ENCODE data around the gene OR6J1.

DNA sequence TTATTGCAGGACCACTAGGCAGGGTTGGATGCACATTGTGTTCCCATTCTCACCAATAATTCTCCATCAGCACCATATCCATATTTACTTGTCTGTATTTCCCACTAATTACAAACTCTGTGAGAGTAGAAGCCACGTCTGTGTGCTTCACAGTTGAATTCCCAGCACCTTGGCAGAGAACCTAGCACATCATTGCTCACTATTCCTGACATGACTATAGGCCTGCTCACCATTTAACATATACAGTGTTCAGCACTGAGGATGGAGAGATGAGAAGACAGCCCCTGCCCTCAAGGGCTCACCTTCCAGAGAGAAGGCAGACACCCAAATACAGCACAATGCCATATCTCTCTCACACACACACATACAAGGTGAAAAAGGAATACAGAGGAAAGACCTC, 60.2 kb downstream of the OR6J1 start:
- TF ChIP-seq, protein P1, sequence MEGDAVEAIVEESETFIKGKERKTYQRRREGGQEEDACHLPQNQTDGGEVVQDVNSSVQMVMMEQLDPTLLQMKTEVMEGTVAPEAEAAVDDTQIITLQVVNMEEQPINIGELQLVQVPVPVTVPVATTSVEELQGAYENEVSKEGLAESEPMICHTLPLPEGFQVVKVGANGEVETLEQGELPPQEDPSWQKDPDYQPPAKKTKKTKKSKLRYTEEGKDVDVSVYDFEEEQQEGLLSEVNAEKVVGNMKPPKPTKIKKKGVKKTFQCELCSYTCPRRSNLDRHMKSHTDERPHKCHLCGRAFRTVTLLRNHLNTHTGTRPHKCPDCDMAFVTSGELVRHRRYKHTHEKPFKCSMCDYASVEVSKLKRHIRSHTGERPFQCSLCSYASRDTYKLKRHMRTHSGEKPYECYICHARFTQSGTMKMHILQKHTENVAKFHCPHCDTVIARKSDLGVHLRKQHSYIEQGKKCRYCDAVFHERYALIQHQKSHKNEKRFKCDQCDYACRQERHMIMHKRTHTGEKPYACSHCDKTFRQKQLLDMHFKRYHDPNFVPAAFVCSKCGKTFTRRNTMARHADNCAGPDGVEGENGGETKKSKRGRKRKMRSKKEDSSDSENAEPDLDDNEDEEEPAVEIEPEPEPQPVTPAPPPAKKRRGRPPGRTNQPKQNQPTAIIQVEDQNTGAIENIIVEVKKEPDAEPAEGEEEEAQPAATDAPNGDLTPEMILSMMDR (IDR thresholded peaks at IDR 0.05 in 2 of 3, conservative IDR thresholded peaks at IDR 0.05 in 1 of 3; ENCODE audit: control insufficient read depth in 2 of 3, extremely low read depth in 1 of 3, insufficient read depth in 1 of 3, low read depth in 3 of 3, low read length in 3 of 3) = no peak
- TF ChIP-seq ZSCAN29 (IDR thresholded peaks at IDR 0.05) (no peak), PAX5 (IDR thresholded peaks at IDR 0.05; ENCODE audit: borderline replicate concordance, low read depth, low read length) (no peak), HDGF (IDR thresholded peaks at IDR 0.05) (no peak), RAD21 (IDR thresholded peaks at IDR 0.05; ENCODE audit: insufficient read depth, low read depth, low read length) (no peak), BHLHE40 (IDR thresholded peaks at IDR 0.05; ENCODE audit: borderline replicate concordance in 1 of 2, low read depth in 2 of 2, low read length in 1 of 2) (no peak), POLR2A (IDR thresholded peaks at IDR 0.05; ENCODE audit: low read depth, low read length) (no peak), CBX3 (IDR thresholded peaks at IDR 0.05; ENCODE audit: borderline replicate concordance, low read depth) (no peak)
- TF ChIP-seq, protein P2, sequence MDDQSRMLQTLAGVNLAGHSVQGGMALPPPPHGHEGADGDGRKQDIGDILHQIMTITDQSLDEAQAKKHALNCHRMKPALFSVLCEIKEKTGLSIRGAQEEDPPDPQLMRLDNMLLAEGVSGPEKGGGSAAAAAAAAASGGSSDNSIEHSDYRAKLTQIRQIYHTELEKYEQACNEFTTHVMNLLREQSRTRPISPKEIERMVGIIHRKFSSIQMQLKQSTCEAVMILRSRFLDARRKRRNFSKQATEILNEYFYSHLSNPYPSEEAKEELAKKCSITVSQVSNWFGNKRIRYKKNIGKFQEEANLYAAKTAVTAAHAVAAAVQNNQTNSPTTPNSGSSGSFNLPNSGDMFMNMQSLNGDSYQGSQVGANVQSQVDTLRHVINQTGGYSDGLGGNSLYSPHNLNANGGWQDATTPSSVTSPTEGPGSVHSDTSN (IDR thresholded peaks at IDR 0.05; ENCODE audit: insufficient replicate concordance, low read depth, low read length) = no peak
- TF ChIP-seq, protein P3, sequence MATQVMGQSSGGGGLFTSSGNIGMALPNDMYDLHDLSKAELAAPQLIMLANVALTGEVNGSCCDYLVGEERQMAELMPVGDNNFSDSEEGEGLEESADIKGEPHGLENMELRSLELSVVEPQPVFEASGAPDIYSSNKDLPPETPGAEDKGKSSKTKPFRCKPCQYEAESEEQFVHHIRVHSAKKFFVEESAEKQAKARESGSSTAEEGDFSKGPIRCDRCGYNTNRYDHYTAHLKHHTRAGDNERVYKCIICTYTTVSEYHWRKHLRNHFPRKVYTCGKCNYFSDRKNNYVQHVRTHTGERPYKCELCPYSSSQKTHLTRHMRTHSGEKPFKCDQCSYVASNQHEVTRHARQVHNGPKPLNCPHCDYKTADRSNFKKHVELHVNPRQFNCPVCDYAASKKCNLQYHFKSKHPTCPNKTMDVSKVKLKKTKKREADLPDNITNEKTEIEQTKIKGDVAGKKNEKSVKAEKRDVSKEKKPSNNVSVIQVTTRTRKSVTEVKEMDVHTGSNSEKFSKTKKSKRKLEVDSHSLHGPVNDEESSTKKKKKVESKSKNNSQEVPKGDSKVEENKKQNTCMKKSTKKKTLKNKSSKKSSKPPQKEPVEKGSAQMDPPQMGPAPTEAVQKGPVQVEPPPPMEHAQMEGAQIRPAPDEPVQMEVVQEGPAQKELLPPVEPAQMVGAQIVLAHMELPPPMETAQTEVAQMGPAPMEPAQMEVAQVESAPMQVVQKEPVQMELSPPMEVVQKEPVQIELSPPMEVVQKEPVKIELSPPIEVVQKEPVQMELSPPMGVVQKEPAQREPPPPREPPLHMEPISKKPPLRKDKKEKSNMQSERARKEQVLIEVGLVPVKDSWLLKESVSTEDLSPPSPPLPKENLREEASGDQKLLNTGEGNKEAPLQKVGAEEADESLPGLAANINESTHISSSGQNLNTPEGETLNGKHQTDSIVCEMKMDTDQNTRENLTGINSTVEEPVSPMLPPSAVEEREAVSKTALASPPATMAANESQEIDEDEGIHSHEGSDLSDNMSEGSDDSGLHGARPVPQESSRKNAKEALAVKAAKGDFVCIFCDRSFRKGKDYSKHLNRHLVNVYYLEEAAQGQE (IDR thresholded peaks at IDR 0.05; ENCODE audit: low read depth, low read length) = no peak
- TF ChIP-seq, protein P4, sequence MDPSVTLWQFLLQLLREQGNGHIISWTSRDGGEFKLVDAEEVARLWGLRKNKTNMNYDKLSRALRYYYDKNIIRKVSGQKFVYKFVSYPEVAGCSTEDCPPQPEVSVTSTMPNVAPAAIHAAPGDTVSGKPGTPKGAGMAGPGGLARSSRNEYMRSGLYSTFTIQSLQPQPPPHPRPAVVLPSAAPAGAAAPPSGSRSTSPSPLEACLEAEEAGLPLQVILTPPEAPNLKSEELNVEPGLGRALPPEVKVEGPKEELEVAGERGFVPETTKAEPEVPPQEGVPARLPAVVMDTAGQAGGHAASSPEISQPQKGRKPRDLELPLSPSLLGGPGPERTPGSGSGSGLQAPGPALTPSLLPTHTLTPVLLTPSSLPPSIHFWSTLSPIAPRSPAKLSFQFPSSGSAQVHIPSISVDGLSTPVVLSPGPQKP (IDR thresholded peaks at IDR 0.05; ENCODE audit: low read depth, low read length) = no peak
